GM23338 (cell line): ENCODE measurements around the gene KCNQ5. TPM values are rescaled to one million over a fixed set of nuclear protein-coding genes. Genes with fewer than 3 reads are reported as not detected.

Source experiments
- ATAC-seq: fragments of 200-7000 bp; cut with Tn5 transposase; 3 replicates; pipeline ENCODE4 v1.9.1; 2020
- DNase-seq: peaks from one replicate; pipeline ENCODE4 v3.0.0-alpha.2; 2015; ENCODE audit warnings: low spot score
- H2AFZ ChIP-seq: fragments of 200-600 bp; sonication (generic); 2 replicates; pipeline ENCODE4 v1.8.0; 2016; ENCODE audit warnings: antibody characterized with exemption, mild to moderate bottlenecking, moderate library complexity
- H3F3A ChIP-seq: fragments of 200-600 bp; sonication (generic); replicated peaks from 2 replicates; pipeline ENCODE4 v1.8.0; 2017; ENCODE audit warnings: antibody characterized with exemption, mixed run types, low read depth
- H3K27ac ChIP-seq: fragments of 200-600 bp; sonication (generic); 2 replicates; pipeline ENCODE4 v1.6.1; 2016; ENCODE audit warnings: low read depth
- H3K27me3 ChIP-seq: fragments of 200-600 bp; sonication (generic); 2 replicates; pipeline ENCODE4 v1.8.0; 2016; ENCODE audit warnings: mild to moderate bottlenecking, mixed run types, moderate library complexity; ENCODE audit not compliant: insufficient read depth
- H3K36me3 ChIP-seq: fragments of 200-600 bp; sonication (generic); 2 replicates; pipeline ENCODE4 v1.8.0; 2016; ENCODE audit warnings: mild to moderate bottlenecking; ENCODE audit not compliant: insufficient read depth
- H3K4me1 ChIP-seq: fragments of 200-600 bp; sonication (generic); 2 replicates; pipeline ENCODE4 v1.8.0; 2016; ENCODE audit warnings: mild to moderate bottlenecking, moderate library complexity; ENCODE audit not compliant: insufficient read depth
- H3K4me2 ChIP-seq: fragments of 200-600 bp; sonication (generic); 2 replicates; pipeline ENCODE4 v1.7.1; 2017; ENCODE audit warnings: mixed run types
- H3K4me3 ChIP-seq: fragments of 200-600 bp; sonication (generic); 2 replicates; pipeline ENCODE4 v1.6.1; 2016; ENCODE audit warnings: mixed run types
- H3K79me2 ChIP-seq: fragments of 200-600 bp; sonication (generic); replicated peaks from 2 replicates; pipeline ENCODE4 v1.8.0; 2017; ENCODE audit warnings: mild to moderate bottlenecking; ENCODE audit not compliant: insufficient read depth
- H3K9me2 ChIP-seq: fragments of 200-600 bp; sonication (generic); 2 replicates; pipeline ENCODE4 v1.8.0; 2017; ENCODE audit not compliant: insufficient read depth
- H4K20me1 ChIP-seq: fragments of 200-600 bp; sonication (generic); replicated peaks from 2 replicates; pipeline ENCODE4 v1.8.0; 2017; ENCODE audit warnings: mild to moderate bottlenecking; ENCODE audit not compliant: insufficient read depth
- H3K27ac Mint-ChIP-seq: 2 replicates; pipeline ENCODE4 v1.8.0; 2020; ENCODE audit warnings: inconsistent platforms, mild to moderate bottlenecking, moderate library complexity, mixed read lengths
- H3K27me3 Mint-ChIP-seq: 3 replicates; pipeline ENCODE4 v1.8.0; 2022; ENCODE audit warnings: low read depth, mild to moderate bottlenecking, moderate library complexity, mixed read lengths, inconsistent platforms; ENCODE audit not compliant: insufficient read depth, poor library complexity
- H3K36me3 Mint-ChIP-seq: 3 replicates; pipeline ENCODE4 v1.8.0; 2021; ENCODE audit warnings: low read depth, mild to moderate bottlenecking, inconsistent platforms, moderate library complexity, mixed read lengths
- H3K4me1 Mint-ChIP-seq: 3 replicates; pipeline ENCODE4 v1.8.0; 2020; ENCODE audit warnings: mild to moderate bottlenecking, inconsistent platforms, mixed read lengths
- H3K4me3 Mint-ChIP-seq: 3 replicates; pipeline ENCODE4 v1.8.0; 2021; ENCODE audit warnings: moderate library complexity, mild to moderate bottlenecking, inconsistent platforms, mixed read lengths
- H3K9me3 Mint-ChIP-seq: 3 replicates; pipeline ENCODE4 v1.8.0; 2020; ENCODE audit warnings: moderate library complexity, mild to moderate bottlenecking, inconsistent platforms, mixed read lengths
- CTCF ChIP-seq, 2 experiments: fragments of 200-600 bp in 1 of 2; sonication (generic) in 1 of 2; conservative IDR thresholded peaks; 2 replicates each; pipeline versions ENCODE4 v1.5.1 to v1.6.1; 2016 to 2017; ENCODE audit warnings: antibody characterized with exemption in 2 of 2, low read depth in 2 of 2, mild to moderate bottlenecking in 2 of 2, moderate library complexity in 1 of 2
- EZH2phosphoT487 ChIP-seq: fragments of 200-600 bp; sonication (generic); IDR thresholded peaks from one replicate; pipeline ENCODE4 v1.8.1; 2018; ENCODE audit warnings: antibody characterized with exemption; ENCODE audit not compliant: unreplicated experiment
- POLR2AphosphoS5 ChIP-seq: IDR thresholded peaks from 2 replicates; pipeline ENCODE4 v1.6.1; 2016; ENCODE audit warnings: antibody characterized with exemption, low read depth
- REST ChIP-seq: IDR thresholded peaks from one replicate; pipeline ENCODE4 v1.6.1; 2018; ENCODE audit warnings: antibody characterized with exemption; ENCODE audit not compliant: unreplicated experiment
- ZNF114 ChIP-seq: fragments of 250-450 bp; sonication (Bioruptor Pico); IDR thresholded peaks from 2 replicates; pipeline ENCODE4 v1.5.0; 2020; ENCODE audit warnings: mild to moderate bottlenecking, moderate library complexity
- ZNF462 ChIP-seq: fragments of 250-450 bp; sonication (Bioruptor Pico); IDR thresholded peaks from 2 replicates; pipeline ENCODE4 v1.5.0; 2020; ENCODE audit warnings: mild to moderate bottlenecking, moderate library complexity
- polyA plus RNA-seq: library from polyadenylated mRNA; unstranded; fragments of >200 nt; fragmentation: Nextera tagmentation; extraction: Ambion mirVana; gene quantifications from 2 replicates; pipeline ENCODE4 v1.2.1, GENCODE V29; 2016
- total RNA-seq: library from RNA; depleted of rRNA; stranded (reverse); fragments of >200 nt; shearing (Covaris generic); gene quantifications from 2 replicates; pipeline ENCODE4 v1.2.3, GENCODE V29; 2014

The KCNQ5 gene
- total and polyA plus RNA-seq, 2 experiments from 2014 or later, result 0.68 to 0.87 TPM

- no peak for TF ChIP-seq POLR2AphosphoS5
- TF ChIP-seq EZH2phosphoT487, result no peak
- TF ChIP-seq REST, result no peak
Observed at GRCh38 chr6:72820153-72820552, 198.3 kb downstream of the KCNQ5 start (continued).

GRCh38 chr6:72820906-72821305 lies 199.0 kb downstream of the KCNQ5 start:
- DNase-seq, result no peak
- H3K4me3 ChIP-seq, result no peak overlapping the region
- no peaks in the 10 kb centered on the region for H3K4me1 ChIP-seq
- H3K27me3 Mint-ChIP-seq, result no peaks in the 10 kb centered on the region
- H3F3A ChIP-seq, result no peaks in the 10 kb centered on the region
- no peak for TF ChIP-seq CTCF (conservative IDR thresholded peaks at IDR 0.05; ENCODE audit: low read depth in 2 of 2)
- TF ChIP-seq POLR2AphosphoS5, result no peak
- no peak for TF ChIP-seq ZNF462 (CRISPR knock-in tag)
- TF ChIP-seq EZH2phosphoT487, result no peak
- TF ChIP-seq ZNF114 (CRISPR knock-in tag), result no peak
- no peaks in the 10 kb centered on the region for H3K9me2 ChIP-seq
- peaks cover 8% of the 10 kb centered on the region; the same call in 2 of the 3 replicates for H3K4me1 Mint-ChIP-seq
- no peak for ATAC-seq
- no peak overlapping the region for H3K4me3 Mint-ChIP-seq
- no peak overlapping the region for H2AFZ ChIP-seq
- H3K27me3 ChIP-seq, result no peaks in the 10 kb centered on the region
- no peaks in the 10 kb centered on the region for H3K9me3 Mint-ChIP-seq
- no peaks in the 10 kb centered on the region for H3K79me2 ChIP-seq
- no peak overlapping the region for H3K4me2 ChIP-seq
- H3K36me3 Mint-ChIP-seq, result no peaks in the 10 kb centered on the region
- no peaks in the 10 kb centered on the region for H3K36me3 ChIP-seq
- H4K20me1 ChIP-seq, result no peaks in the 10 kb centered on the region
- H3K27ac Mint-ChIP-seq, result no peak overlapping the region
- H3K27ac ChIP-seq, result no peak overlapping the region
